ENCODE results near the gene ARID1B.

The ARID1B gene

DNA sequence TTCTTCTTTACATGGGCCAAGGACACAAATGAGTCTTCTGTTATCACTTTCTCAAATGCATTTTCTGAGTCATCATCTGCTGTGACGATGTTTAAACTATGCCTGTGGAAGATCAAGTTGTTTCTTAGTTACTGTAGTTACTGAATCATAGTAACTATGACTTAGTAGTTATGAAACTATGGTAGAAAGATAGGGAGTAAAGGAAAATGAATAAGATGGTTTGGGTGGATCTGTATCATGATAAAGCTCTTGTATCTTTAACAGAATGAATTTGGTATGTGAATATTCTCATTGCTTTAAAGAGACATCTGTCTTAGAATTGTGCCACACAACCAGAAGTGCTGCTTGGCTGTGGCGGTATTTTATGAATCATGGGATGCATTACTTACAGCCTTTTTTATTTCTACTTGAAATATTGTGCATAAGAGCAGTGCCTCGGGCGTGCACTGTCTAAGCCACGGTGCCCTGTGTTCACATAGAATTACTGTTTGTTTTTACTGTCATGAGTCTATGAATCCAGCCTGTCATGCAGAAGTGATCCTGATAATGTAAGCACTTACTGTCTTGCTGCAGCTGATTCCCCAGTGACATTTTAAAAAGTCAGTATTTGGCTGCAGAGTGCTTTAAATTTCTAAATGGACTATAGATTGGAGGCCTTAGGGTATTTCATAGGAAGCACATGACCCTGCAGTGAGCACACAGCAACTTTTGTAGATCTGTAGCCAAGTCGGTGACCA lies 330.9 kb downstream of the ARID1B start:
- no peak overlapping the region for H3K9ac ChIP-seq (ENCODE audit: low read length)
- no peaks in the 10 kb centered on the region for H3K9me2 ChIP-seq (replicated peaks; ENCODE audit: insufficient read depth, low read length)
- no peaks in the 10 kb centered on the region for H3K27me3 ChIP-seq (ENCODE audit: low read length)
- TF ChIP-seq EZH2phosphoT487 (conservative IDR thresholded peaks at IDR 0.05; ENCODE audit: low read length): no peak
- TF ChIP-seq, protein P1, sequence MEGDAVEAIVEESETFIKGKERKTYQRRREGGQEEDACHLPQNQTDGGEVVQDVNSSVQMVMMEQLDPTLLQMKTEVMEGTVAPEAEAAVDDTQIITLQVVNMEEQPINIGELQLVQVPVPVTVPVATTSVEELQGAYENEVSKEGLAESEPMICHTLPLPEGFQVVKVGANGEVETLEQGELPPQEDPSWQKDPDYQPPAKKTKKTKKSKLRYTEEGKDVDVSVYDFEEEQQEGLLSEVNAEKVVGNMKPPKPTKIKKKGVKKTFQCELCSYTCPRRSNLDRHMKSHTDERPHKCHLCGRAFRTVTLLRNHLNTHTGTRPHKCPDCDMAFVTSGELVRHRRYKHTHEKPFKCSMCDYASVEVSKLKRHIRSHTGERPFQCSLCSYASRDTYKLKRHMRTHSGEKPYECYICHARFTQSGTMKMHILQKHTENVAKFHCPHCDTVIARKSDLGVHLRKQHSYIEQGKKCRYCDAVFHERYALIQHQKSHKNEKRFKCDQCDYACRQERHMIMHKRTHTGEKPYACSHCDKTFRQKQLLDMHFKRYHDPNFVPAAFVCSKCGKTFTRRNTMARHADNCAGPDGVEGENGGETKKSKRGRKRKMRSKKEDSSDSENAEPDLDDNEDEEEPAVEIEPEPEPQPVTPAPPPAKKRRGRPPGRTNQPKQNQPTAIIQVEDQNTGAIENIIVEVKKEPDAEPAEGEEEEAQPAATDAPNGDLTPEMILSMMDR (IDR thresholded peaks at IDR 0.05; ENCODE audit: insufficient read depth, low read length, poor library complexity, severe bottlenecking): no peak
- no peaks in the 10 kb centered on the region for H3K36me3 ChIP-seq (ENCODE audit: low read length)
- no peak overlapping the region for H2AFZ ChIP-seq (ENCODE audit: low read depth, low read length, severe bottlenecking)
- no peak overlapping the region for H3K4me2 ChIP-seq (ENCODE audit: low read depth, low read length, poor library complexity, severe bottlenecking)
- no peaks in the 10 kb centered on the region for H3F3A ChIP-seq (ENCODE audit: insufficient read depth)
- H3K9me3 ChIP-seq (ENCODE audit: insufficient read depth, low read length): no peaks in the 10 kb centered on the region
- H3K4me3 ChIP-seq (ENCODE audit: insufficient read depth, low read length, poor library complexity, severe bottlenecking): no peak overlapping the region
- no peaks in the 10 kb centered on the region for H3K79me2 ChIP-seq (ENCODE audit: insufficient read depth, low read length)
- H3K27ac ChIP-seq (ENCODE audit: low read depth, low read length): no peak overlapping the region
- H4K20me1 ChIP-seq (ENCODE audit: low read depth, low read length): no peaks in the 10 kb centered on the region

DNA sequence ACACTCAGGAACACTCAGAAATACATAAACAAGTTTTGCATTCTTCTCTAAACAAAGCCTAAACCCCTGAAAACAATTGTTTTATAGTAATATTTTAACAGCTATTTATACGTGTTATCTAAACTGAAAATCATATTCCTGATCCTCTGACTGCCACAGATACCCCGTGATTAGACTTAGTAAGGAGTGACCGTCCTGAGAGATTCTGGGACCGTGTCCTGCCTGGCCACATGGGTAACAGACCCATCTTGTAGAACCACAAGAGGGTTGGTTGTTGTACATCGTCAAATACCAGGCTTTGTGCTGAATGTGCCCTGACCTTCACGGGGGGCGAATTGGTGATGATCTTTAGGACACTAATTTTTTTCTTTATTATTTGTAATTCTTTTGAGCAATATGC lies 331.7 kb downstream of the ARID1B start:
- no peaks in the 10 kb centered on the region for H3K79me2 ChIP-seq (ENCODE audit: insufficient read depth, low read length)
- H3K27me3 ChIP-seq (ENCODE audit: low read length): no peaks in the 10 kb centered on the region
- H3K9me2 ChIP-seq (replicated peaks; ENCODE audit: insufficient read depth, low read length): no peaks in the 10 kb centered on the region
- H3K9me3 ChIP-seq (ENCODE audit: insufficient read depth, low read length): no peaks in the 10 kb centered on the region
- no peak overlapping the region for H3K27ac ChIP-seq (ENCODE audit: low read depth, low read length)
- H3F3A ChIP-seq (ENCODE audit: insufficient read depth): no peaks in the 10 kb centered on the region
- no peaks in the 10 kb centered on the region for H4K20me1 ChIP-seq (ENCODE audit: low read depth, low read length)
- no peak for TF ChIP-seq EZH2phosphoT487 (conservative IDR thresholded peaks at IDR 0.05; ENCODE audit: low read length)
- TF ChIP-seq, protein P1 (IDR thresholded peaks at IDR 0.05; ENCODE audit: insufficient read depth, low read length, poor library complexity, severe bottlenecking): no peak
- no peak overlapping the region for H2AFZ ChIP-seq (ENCODE audit: low read depth, low read length, severe bottlenecking)
- H3K4me2 ChIP-seq (ENCODE audit: low read depth, low read length, poor library complexity, severe bottlenecking): no peak overlapping the region
- H3K4me3 ChIP-seq (ENCODE audit: insufficient read depth, low read length, poor library complexity, severe bottlenecking): no peak overlapping the region
- H3K9ac ChIP-seq (ENCODE audit: low read length): no peak overlapping the region
- no peaks in the 10 kb centered on the region for H3K36me3 ChIP-seq (ENCODE audit: low read length)

DNA sequence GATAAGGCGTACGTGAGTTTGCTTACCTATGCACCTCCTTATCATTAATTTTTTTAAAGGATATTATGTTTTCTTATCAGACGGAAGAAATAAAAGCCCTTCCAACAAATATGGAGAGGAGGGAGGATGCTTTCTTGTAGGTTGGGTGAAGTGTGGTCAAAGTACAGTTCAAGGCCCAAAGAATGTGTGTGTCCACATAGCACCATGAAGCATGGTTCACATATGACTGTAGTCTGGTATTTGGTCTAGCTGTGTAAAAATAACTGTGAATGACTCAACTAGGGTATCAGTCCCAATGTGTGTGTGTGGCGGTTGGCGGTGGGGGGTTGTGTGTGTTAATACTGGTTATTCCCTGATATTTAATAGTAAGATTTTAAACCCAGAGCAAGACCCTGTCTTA lies 333.4 kb downstream of the ARID1B start:
- Histone ChIP-seq H4K20me1 (ENCODE audit: low read depth, low read length) (no peaks in the 10 kb centered on the region), H3K9ac (ENCODE audit: low read length) (no peak overlapping the region), H3K9me2 (replicated peaks; ENCODE audit: insufficient read depth, low read length) (no peaks in the 10 kb centered on the region), H3K79me2 (ENCODE audit: insufficient read depth, low read length) (no peaks in the 10 kb centered on the region), H3K4me3 (ENCODE audit: insufficient read depth, low read length, poor library complexity, severe bottlenecking) (no peak overlapping the region), H3K27ac (ENCODE audit: low read depth, low read length) (no peak overlapping the region), H3K4me2 (ENCODE audit: low read depth, low read length, poor library complexity, severe bottlenecking) (no peak overlapping the region), H3K9me3 (ENCODE audit: insufficient read depth, low read length) (no peaks in the 10 kb centered on the region), H3K36me3 (ENCODE audit: low read length) (no peaks in the 10 kb centered on the region), H3F3A (ENCODE audit: insufficient read depth) (no peaks in the 10 kb centered on the region), H3K27me3 (ENCODE audit: low read length) (no peaks in the 10 kb centered on the region), H2AFZ (ENCODE audit: low read depth, low read length, severe bottlenecking) (no peak overlapping the region)
- no peak for TF ChIP-seq EZH2phosphoT487 (conservative IDR thresholded peaks at IDR 0.05; ENCODE audit: low read length)
- TF ChIP-seq, protein P1 (IDR thresholded peaks at IDR 0.05; ENCODE audit: insufficient read depth, low read length, poor library complexity, severe bottlenecking): no peak
